ENCODE data around the gene ATP5F1D.

The ATP5F1D gene

DNA sequence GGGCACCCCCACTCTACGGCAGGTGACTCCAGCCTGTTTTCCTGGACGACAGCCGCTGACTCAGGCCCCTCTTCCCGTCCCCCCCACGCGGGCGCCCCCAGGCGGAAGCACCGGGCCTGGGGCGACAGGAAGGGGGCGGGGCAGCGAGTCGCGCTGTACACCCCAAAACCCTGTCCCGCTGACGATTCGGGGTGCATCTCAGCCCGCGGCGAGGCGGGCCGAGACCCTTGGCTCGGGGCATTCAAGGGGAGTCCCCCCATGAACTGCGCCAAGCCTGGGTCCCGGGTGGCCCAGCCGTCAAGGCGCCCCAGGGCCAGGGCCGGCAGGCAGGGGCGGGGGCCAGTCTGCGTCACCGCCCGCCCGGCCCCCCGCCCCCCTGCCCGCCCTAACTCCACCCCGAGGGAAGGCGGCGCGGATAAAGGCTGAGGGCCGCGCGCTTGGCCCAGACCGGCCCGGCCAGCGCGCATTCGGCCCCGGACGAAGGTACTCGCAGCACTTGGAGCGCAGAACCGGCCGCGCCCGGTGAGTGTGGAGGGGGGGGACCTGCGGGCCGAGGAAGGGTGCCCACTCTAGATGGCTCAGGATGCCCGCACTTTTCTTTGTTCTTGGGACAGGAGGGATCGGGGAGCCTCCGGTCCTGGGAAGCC lies 6.7 kb downstream of the ATP5F1D start, which contains the start of gene MIDN:
Gene MIDN (plus strand): TSS at position 445 of the 647 bp plus-strand sequence. CDS start 1,714 bp downstream, outside the sequence.
- peak; percentile 78 for DNase-seq

DNA sequence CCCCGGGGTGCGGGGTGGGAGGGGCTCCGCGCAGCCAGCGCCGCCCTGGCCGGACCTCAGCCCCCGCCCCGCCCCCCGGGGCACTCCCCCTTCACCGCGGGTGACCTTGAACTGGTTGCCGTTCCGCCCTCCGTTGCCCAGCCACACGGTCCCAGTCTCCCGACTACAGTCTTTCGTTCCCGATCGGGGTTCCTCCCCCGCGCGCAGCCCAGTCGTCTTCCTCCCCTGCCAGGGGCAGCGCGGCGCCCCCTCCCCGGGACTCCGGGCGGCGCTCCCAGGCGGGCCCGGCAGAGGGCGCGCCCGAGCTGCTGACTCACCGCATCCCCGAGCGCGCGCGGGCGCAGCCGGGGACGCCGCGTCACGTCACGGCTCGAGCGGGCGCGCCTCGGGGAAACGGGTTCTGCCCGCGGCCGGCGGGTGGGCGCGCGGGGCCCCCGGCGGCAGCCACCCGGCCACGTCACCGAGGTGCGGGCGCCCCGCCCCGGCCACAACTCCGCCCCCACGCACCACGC lies 7.3 kb downstream of the ATP5F1D start:
- peak; percentile 78 for DNase-seq

- DNase-seq = peak; percentile 91
These were observed 7.9 kb downstream of the ATP5F1D start for GRCh38 chr19:1249298-1249989.

- no peak for DNase-seq
These were observed 8.5 kb downstream of the ATP5F1D start for GRCh38 chr19:1249990-1250436.

DNA sequence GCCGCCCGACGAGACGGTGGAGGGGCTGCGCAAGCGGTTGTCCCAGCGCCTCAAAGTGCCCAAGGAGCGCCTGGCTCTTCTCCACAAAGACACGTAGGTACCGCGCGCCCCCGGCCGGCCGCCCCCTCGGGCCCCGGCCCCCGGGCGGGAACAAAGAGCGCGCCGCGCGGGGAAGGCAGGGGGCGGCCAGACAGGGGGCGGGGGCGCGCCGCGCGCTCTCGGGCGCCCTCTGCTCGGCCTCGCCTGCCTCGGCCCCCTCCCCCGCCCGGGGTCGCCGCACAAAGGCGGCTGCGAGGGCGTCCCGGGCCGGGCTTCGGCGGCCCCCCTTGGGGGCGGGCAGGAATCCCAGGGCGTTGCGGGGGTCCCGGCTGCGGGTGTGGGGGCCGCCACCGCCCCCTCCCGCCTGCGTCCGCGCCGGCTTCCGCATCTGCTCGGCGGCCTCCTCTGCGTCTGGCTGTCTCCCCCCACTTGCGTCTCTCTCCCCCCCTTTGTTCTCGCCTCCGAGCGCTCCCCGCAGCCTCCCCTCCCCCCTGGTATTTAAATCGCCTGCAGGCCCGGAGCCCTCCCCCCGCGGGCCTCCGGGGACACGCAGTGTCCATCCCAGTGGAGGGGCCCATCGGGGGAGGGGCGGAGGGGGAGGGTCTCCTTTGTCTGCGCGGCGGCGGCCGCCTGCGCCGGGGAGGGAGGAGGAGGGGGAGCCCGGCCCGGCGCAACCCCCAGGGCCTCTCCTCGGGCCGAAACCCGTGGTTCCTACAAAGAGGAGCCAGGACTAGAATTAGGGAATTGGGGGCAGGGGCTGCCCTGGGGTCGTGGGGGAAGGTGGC lies 9.1 kb downstream of the ATP5F1D start:
- DNase-seq = no peak

GRCh38 chr19:1251330-1252220 lies 10.0 kb downstream of the ATP5F1D start:
- no peak for DNase-seq

DNA sequence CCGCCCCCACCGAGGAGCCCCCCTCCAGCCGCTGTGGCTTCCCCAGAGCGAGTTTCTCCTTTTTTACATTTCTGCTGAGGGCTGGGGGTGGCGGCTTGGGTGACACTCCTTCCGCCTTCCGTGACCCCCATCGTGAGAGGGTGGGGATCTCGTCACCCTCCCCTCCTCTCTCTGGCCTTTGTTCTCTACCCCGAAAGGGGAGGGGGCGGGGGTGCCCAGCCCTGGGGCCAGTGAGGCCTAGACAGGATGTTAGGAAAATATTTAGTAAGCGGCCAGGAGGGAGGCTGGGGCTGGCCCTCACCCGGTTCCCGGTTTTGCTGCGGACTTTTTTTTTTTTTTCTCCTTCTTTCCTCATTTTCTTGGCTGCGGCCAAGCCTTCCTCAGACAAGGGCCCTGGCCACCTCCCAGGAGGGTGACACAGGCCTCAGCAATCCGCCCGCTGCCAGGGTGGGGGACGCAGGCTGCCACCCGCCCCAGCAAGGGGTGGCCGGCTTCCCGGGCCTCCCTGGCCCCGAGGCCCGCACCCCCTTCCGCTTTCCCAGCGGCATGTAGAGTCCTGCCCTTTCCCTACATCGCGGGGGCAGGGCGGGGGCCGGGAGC lies 10.8 kb downstream of the ATP5F1D start:
- DNase-seq = no peak

GRCh38 chr19:1252821-1253513 lies 11.4 kb downstream of the ATP5F1D start:
- no peak for DNase-seq

GRCh38 chr19:1253514-1254080 lies 12.0 kb downstream of the ATP5F1D start:
- DNase-seq = no peak

DNA sequence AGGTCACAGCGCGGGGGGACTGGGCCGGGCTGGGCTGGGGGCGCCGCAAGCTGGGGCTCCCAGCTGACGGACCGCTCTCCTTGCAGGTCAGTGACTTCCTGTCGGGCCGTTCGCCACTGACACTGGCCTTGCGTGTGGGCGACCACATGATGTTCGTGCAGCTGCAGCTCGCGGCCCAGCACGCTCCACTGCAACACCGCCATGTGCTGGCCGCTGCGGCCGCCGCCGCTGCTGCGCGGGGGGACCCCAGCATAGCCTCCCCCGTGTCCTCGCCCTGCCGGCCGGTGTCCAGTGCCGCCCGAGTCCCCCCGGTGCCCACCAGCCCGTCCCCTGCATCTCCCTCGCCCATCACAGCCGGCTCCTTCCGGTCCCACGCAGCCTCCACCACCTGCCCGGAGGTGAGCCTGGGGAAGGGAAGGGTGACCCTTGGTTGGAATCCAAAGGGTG lies 12.6 kb downstream of the ATP5F1D start:
- DNase-seq = no peak

DNA sequence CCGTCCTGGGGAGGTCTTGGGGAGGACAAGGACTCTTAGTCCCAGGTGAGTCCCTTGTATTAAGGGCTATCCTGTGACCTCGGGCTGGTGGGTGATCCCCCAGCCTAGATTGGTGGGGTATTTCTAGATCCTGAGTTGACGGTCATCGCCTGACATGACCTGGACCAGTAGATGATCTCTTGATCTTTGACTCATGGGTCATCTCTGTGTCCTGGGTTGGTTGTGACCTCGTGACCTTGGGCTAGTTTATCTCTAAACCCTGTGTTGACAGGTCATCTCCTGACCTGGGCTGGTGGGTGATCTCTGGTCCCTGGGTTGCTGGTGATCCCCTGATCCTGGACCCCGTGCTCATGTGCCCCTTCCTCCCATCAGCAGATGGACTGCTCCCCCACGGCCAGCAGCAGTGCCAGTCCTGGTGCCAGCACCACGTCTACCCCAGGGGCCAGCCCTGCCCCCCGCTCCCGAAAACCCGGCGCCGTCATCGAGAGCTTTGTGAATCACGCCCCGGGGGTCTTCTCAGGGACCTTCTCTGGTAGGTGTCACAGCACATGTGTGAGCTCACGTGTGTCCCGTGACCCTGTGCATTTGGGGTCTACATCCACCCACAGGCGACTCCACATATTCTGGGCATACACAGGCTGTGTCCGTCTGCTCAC lies 13.1 kb downstream of the ATP5F1D start:
- no peak for DNase-seq

DNA sequence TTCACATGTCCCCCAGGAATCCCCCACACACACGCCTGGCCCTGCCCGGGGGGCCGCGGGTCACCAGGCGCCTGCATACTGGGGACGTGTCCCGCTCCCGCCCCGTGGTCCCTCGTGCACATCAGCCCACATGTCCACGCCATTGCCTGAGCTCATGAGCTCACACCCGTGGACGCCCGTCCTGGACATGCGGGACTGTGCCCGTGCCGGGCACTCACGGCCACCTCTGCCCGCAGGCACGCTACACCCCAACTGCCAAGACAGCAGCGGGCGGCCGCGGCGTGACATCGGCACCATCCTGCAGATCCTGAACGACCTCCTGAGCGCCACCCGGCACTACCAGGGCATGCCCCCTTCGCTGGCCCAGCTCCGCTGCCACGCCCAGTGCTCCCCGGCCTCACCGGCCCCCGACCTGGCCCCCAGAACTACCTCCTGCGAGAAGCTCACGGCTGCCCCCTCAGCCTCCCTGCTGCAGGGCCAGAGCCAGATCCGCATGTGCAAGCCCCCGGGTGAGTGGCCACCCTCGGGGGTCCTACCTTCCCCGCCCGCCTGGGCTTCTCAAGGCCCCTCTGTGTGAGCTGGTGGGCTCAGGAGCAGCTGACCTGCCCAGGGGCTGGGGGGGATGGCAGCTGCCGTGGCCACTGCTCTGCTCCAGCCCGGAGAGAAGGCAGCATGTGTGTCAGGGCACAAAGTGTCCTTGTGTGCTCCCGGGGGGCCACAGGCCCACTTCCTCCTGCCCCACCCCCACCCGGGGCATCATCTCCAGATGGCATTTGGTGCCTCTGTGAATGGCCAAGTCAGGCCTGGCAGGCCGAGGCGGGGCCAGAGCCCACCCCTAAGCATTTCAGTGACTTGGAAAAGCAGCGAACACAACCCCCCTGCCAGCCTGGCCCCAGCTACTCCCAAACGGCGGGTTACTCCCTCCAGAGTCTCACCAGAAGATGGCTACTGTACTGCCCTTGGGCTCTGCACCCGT lies 13.9 kb downstream of the ATP5F1D start:
- DNase-seq = no peak

GRCh38 chr19:1256646-1257474 lies 15.3 kb downstream of the ATP5F1D start:
- no peak for DNase-seq

- DNase-seq = no peak
These were observed 16.1 kb downstream of the ATP5F1D start for GRCh38 chr19:1257475-1258162.

DNA sequence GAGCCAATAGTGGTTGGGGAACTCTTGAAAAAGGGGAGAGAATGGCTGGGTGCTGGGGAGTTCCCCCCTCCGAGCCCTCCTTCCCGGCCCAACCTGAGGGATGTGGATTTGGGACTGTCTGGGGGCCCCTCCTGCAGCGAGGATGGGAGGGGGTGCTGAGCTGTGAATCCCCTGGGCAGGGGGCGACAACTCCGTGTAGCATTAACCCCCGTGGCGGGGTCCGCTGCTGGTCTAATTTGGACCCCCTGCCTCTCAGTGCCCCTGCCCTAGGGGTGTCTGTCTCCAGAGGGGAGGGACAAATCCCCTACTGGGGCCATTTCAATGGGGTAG lies 16.6 kb downstream of the ATP5F1D start:
- no peak for DNase-seq

DNA sequence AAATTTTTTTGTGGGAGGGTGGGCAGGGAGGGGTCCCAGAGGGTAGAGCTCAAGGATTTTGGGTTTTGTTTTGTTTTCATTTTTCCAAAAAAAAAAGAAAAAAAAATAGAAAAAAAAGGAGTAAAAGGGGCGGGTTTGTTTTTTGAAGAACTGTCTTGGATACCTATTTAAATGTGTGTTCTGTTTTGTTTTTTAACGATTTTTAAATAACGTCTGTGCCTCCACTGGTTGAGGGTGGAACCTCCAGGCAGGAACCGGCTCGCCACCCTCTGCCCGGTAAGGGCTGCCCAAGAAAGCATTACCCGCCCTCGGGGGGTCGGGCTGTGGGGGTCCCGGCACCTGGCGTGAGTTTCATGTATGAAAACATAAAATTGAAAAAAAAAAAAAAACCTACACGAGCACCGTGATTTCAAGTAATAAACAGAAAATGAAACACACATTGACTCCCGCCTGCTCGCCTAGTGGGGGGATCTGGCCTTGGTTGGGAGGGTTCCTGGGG lies 17.2 kb downstream of the ATP5F1D start:
- DNase-seq = no peak

DNA sequence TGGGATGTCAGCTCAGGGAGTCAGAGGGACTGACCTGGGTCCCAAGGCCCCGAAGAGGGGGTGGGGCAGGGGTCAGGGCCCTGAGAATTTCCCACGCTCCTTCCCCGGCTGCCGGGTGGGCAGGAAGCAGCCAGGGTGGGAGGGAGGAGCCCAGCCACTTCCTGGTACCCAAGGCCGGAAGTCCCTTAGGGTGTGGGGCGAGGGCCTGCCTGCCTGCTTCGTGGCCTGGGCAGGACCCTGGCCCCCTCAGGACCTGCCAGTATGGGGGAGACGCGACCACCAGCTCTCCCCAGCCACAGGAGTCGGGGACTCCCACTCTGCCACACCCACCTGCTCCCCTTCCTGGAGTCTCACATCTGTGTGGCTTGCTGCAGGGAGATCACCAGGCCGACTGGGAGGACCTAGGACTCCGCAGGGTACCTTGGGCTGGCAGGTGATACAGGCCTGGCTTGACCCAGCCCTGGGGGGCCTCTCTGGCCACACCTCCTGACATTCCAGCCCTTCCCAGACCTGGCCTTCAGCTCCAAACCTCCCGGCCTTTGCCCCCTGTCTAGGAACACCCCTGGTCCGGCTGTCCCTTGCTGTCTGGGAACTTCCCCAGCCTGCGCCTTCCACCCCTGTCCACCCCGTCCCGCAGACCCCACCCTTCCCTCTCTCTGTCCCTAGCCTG lies 17.8 kb downstream of the ATP5F1D start:
- peak; percentile 51 for DNase-seq
